Cardiac muscle cell (in vitro differentiated cells and primary cell): Measurements from ENCODE around the gene NFATC4. TPM values are rescaled to one million over a fixed set of nuclear protein-coding genes. Genes with fewer than 3 reads are reported as not detected.
"Not testable (repeated sequence)": the region's sequence is repeated elsewhere in the genome, so short reads cannot be mapped to it uniquely, and the experiment has no call there.

Experiments used
- DNase-seq, 2 donors: peaks; one replicate each; pipeline versions ENCODE4 v3.0.0 to v3.0.0-alpha.2; 2010 to 2017; ENCODE audit warnings: low read depth in 1 of 2, low spot score in 1 of 2
- H3K27ac ChIP-seq: fragments of 200-600 bp; sonication (generic); 2 replicates; pipeline ENCODE4 v1.5.1; 2016
- H3K27me3 ChIP-seq: fragments of 200-600 bp; sonication (generic); 2 replicates; pipeline ENCODE4 v1.6.0; 2016; ENCODE audit warnings: control low read depth
- H3K36me3 ChIP-seq: fragments of 200-600 bp; sonication (generic); 2 replicates; pipeline ENCODE4 v1.5.1; 2016; ENCODE audit warnings: control low read depth
- H3K4me1 ChIP-seq: fragments of 200-600 bp; sonication (generic); 2 replicates; pipeline ENCODE4 v1.8.1; 2017; ENCODE audit warnings: low read depth, mild to moderate bottlenecking, mixed run types
- H3K4me3 ChIP-seq: fragments of 200-600 bp; sonication (generic); 2 replicates; pipeline ENCODE4 v1.5.1; 2016; ENCODE audit warnings: mild to moderate bottlenecking
- H3K9me3 ChIP-seq: fragments of 200-600 bp; sonication (generic); 2 replicates; pipeline ENCODE4 v1.5.1; 2017; ENCODE audit warnings: low read depth, mild to moderate bottlenecking, control low read depth
- CTCF ChIP-seq: IDR thresholded peaks from 2 replicates; pipeline ENCODE4 v1.5.1; 2012; ENCODE audit warnings: low read depth, mild to moderate bottlenecking, low read length
- polyA plus RNA-seq: library from polyadenylated mRNA; unstranded; fragments of >200 nt; fragmentation: Nextera tagmentation; extraction: Ambion mirVana; gene quantifications from 2 replicates; pipeline ENCODE4 v1.2.1, GENCODE V29; 2016
- total RNA-seq: library from RNA; depleted of rRNA; stranded (reverse); fragments of >200 nt; gene quantifications from 2 replicates; pipeline ENCODE4 v1.2.3, GENCODE V29; 2016

Gene NFATC4
- total and polyA plus RNA-seq, 2 experiments from 2014 or later, result 83.2 to 117 TPM

- Histone ChIP-seq H3K36me3 (peaks cover 11% of the 10 kb centered on the region), H3K9me3 (no peaks in the 10 kb centered on the region), H3K27me3 (no peaks in the 10 kb centered on the region), H3K4me3 (no peak overlapping the region), H3K4me1 (peaks cover 5% of the 10 kb centered on the region), H3K27ac (no peak overlapping the region)
- no peak for TF ChIP-seq CTCF
- no peak for DNase-seq
Measured at GRCh38 chr14:24369463-24369862, 1.5 kb downstream of the NFATC4 start.

GRCh38 chr14:24369907-24370687 is 2.1 kb downstream of the NFATC4 start:
- H3K36me3 ChIP-seq, result peaks cover 14% of the 10 kb centered on the region
- no peak for TF ChIP-seq CTCF
- H3K27ac ChIP-seq, result no peak overlapping the region
- H3K4me3 ChIP-seq, result no peak overlapping the region
- H3K9me3 ChIP-seq, result no peaks in the 10 kb centered on the region
- no peaks in the 10 kb centered on the region for H3K27me3 ChIP-seq
- peaks cover 5% of the 10 kb centered on the region for H3K4me1 ChIP-seq
- DNase-seq, result no peak

- TF ChIP-seq CTCF, result no peak
- no peaks in the 10 kb centered on the region for H3K9me3 ChIP-seq
- peaks cover 14% of the 10 kb centered on the region for H3K36me3 ChIP-seq
- no peak overlapping the region for H3K27ac ChIP-seq
- DNase-seq, result peak in 1 of 2 donors; percentile 23
- no peaks in the 10 kb centered on the region for H3K27me3 ChIP-seq
- H3K4me3 ChIP-seq, result no peak overlapping the region
- H3K4me1 ChIP-seq, result peaks cover 5% of the 10 kb centered on the region
Measured at GRCh38 chr14:24370748-24371147, 2.8 kb downstream of the NFATC4 start.

- not testable (repeated sequence) for H3K4me1 ChIP-seq, H3K4me3 ChIP-seq, H3K27ac ChIP-seq, DNase-seq, H3K9me3 ChIP-seq, H3K27me3 ChIP-seq
- H3K36me3 ChIP-seq, result peaks cover 14% of the 10 kb centered on the region
Measured at GRCh38 chr14:24371605-24372004, 3.6 kb downstream of the NFATC4 start.

- no peak for TF ChIP-seq CTCF
- no peaks in the 10 kb centered on the region for H3K9me3 ChIP-seq
- no peak overlapping the region for H3K4me3 ChIP-seq
- no peak overlapping the region for H3K27ac ChIP-seq
- peaks cover 14% of the 10 kb centered on the region for H3K36me3 ChIP-seq
- peak in 1 of 2 donors; percentile 77 for DNase-seq
- no peaks in the 10 kb centered on the region for H3K4me1 ChIP-seq
- no peaks in the 10 kb centered on the region for H3K27me3 ChIP-seq
Measured at GRCh38 chr14:24372701-24373416, 4.9 kb downstream of the NFATC4 start.
